VCaP (cell line): ENCODE data around the gene ST7.

Source experiments
- H3K27ac ChIP-seq: fragments of 450-650 bp; 2 replicates; pipeline ENCODE4 v1.5.1; 2017
- CTCF ChIP-seq: fragments of 450-650 bp; conservative IDR thresholded peaks from 2 replicates; pipeline ENCODE4 v1.5.1; 2017; ENCODE audit warnings: mild to moderate bottlenecking, moderate library complexity

Gene ST7

GRCh38 chr7:117072620-117073118 is 119.4 kb downstream of the ST7 start:
- H3K27ac ChIP-seq, result peak overlapping the region; percentile 21
- TF ChIP-seq CTCF, result no peak

GRCh38 chr7:117074378-117074777 is 121.1 kb downstream of the ST7 start:
- TF ChIP-seq CTCF, result no peak
- no peak overlapping the region for H3K27ac ChIP-seq

- no peak for TF ChIP-seq CTCF
- H3K27ac ChIP-seq, result no peak overlapping the region
These were observed 122.6 kb downstream of the ST7 start for GRCh38 chr7:117075934-117076333.

- no peak overlapping the region for H3K27ac ChIP-seq
- no peak for TF ChIP-seq CTCF
These were observed 123.2 kb downstream of the ST7 start for GRCh38 chr7:117076426-117076943.

GRCh38 chr7:117077658-117078057 is 124.4 kb downstream of the ST7 start:
- TF ChIP-seq CTCF, result no peak
- H3K27ac ChIP-seq, result no peak overlapping the region

- no peak for TF ChIP-seq CTCF
- H3K27ac ChIP-seq, result no peak overlapping the region
These were observed 129.3 kb downstream of the ST7 start for GRCh38 chr7:117082647-117083046.

GRCh38 chr7:117083648-117084047 is 130.3 kb downstream of the ST7 start:
- no peak for TF ChIP-seq CTCF
- no peak overlapping the region for H3K27ac ChIP-seq
